Measurements from ENCODE around the gene BANF1. TPM values are rescaled to one million over a fixed set of nuclear protein-coding genes. Genes with fewer than 3 reads are reported as not detected.

BANF1 gene
- total RNA-seq, 1 donor from 2014 or later: 54.5 TPM

GRCh38 chr11:66011239-66011784 lies 9.0 kb downstream of the BANF1 start:
- Histone ChIP-seq H3K4me3 (peak overlapping the region; percentile 17 to 41), H3K9me3 (no peaks in the 10 kb centered on the region), H3K27me3 (no peaks in the 10 kb centered on the region), H3K27ac (no peak overlapping the region), H3K36me3 (no peaks in the 10 kb centered on the region), H3K4me1 (peaks cover 11% of the 10 kb centered on the region)
- no peak for DNase-seq (ENCODE audit: extremely low spot score in 2 of 2)
- intact Hi-C loops (cut with DNase I): no loop called here
- no peak for TF ChIP-seq POLR2AphosphoS5 (IDR thresholded peaks at IDR 0.05; ENCODE audit: insufficient read depth in 1 of 2, low read depth in 1 of 2)
- TF ChIP-seq CTCF (IDR thresholded peaks at IDR 0.05): no peak
- no peak for TF ChIP-seq POLR2A (IDR thresholded peaks at IDR 0.05)

GRCh38 chr11:66011785-66012303 lies 9.5 kb downstream of the BANF1 start, which contains the start of gene CST6:
CST6 (plus strand) TSS chr11:66012008; CDS start chr11:66012045, 37 bp downstream.
- DNase-seq (ENCODE audit: extremely low spot score in 2 of 2): no peak
- no peaks in the 10 kb centered on the region for H3K27me3 ChIP-seq
- no peaks in the 10 kb centered on the region for H3K9me3 ChIP-seq
- H3K4me1 ChIP-seq: peaks cover 11% of the 10 kb centered on the region
- H3K36me3 ChIP-seq: no peaks in the 10 kb centered on the region
- H3K27ac ChIP-seq: no peak within 1 kb of the TSS
- peak within 1 kb of the TSS; percentile 17 to 41 for H3K4me3 ChIP-seq
- intact Hi-C loops (cut with DNase I): no loop called here
- no peak for TF ChIP-seq POLR2A (IDR thresholded peaks at IDR 0.05)
- no peak for TF ChIP-seq POLR2AphosphoS5 (IDR thresholded peaks at IDR 0.05; ENCODE audit: insufficient read depth in 1 of 2, low read depth in 1 of 2)
- TF ChIP-seq CTCF (IDR thresholded peaks at IDR 0.05): no peak

- Histone ChIP-seq H3K9me3 (no peaks in the 10 kb centered on the region), H3K27ac (no peak overlapping the region), H3K4me1 (peaks cover 11% of the 10 kb centered on the region), H3K4me3 (peak overlapping the region; percentile 17 to 41), H3K36me3 (no peaks in the 10 kb centered on the region), H3K27me3 (no peaks in the 10 kb centered on the region)
- DNase-seq (ENCODE audit: extremely low spot score in 2 of 2): no peak
- intact Hi-C loops (cut with DNase I): no loop called here
- TF ChIP-seq CTCF (IDR thresholded peaks at IDR 0.05) (no peak), POLR2AphosphoS5 (IDR thresholded peaks at IDR 0.05; ENCODE audit: insufficient read depth in 1 of 2, low read depth in 1 of 2) (no peak), POLR2A (IDR thresholded peaks at IDR 0.05) (no peak)
Observed at GRCh38 chr11:66012371-66012945, 10.2 kb downstream of the BANF1 start.

- DNase-seq (ENCODE audit: extremely low spot score in 2 of 2): no peak
- H3K4me1 ChIP-seq: peaks cover 11% of the 10 kb centered on the region
- intact Hi-C loops (cut with DNase I): no loop called here
- no peaks in the 10 kb centered on the region for H3K9me3 ChIP-seq
- H3K27ac ChIP-seq: no peak overlapping the region
- H3K36me3 ChIP-seq: no peaks in the 10 kb centered on the region
- no peak for TF ChIP-seq POLR2AphosphoS5 (IDR thresholded peaks at IDR 0.05; ENCODE audit: insufficient read depth in 1 of 2, low read depth in 1 of 2)
- no peak for TF ChIP-seq POLR2A (IDR thresholded peaks at IDR 0.05)
- TF ChIP-seq CTCF (IDR thresholded peaks at IDR 0.05): no peak
- peak overlapping the region in 1 of 2 donors; percentile 17 for H3K4me3 ChIP-seq
- no peaks in the 10 kb centered on the region for H3K27me3 ChIP-seq
Observed at GRCh38 chr11:66012946-66013761, 10.9 kb downstream of the BANF1 start.
